ENCODE results near the gene TOM1.

TOM1 gene

DNA sequence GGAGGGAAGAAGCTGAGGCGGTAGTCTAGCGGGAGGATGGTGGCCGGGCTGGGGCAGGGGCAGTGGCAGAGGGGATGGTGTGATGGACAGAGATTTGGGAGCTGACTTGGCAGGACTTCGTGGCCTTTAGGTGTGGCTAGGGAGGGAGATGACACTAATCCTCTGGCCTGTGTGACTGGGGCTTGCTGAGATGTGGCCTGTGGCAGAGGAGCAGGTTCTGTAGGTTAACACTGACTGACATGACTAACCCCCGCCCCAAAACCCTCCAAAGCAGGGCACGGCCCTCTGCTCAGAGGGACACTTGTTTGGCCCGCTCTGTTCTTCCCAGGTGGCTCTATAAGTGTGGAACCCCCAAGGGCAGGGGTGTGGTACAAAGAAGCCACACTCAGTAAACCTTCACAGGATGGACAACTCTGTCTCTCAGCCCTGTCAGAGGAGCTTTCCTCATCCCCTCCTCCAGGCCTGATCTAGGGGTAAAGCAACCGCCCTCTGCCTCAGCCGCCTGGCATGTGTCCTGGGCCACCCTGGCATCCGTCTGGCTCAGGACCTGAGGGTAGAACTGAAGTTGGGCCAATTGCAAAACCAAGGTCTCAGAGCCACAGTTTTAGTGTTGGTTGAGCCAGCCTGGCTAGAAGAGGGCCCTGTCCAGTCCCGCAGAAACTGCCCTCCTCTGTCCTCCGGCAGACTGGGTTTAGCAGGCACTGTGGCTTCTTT lies 15.6 kb downstream of the TOM1 start:
- H3K9me3 ChIP-seq (ENCODE audit: control insufficient read depth, low read length): no peaks in the 10 kb centered on the region
- no peaks in the 10 kb centered on the region for H3K27me3 ChIP-seq (ENCODE audit: control insufficient read depth, insufficient read depth, low read length, poor library complexity, severe bottlenecking)
- H3K4me1 ChIP-seq (ENCODE audit: control insufficient read depth, insufficient read depth, low read length): peaks cover 8% of the 10 kb centered on the region
- no peak overlapping the region for H3K4me3 ChIP-seq (ENCODE audit: insufficient read depth, low read depth, low read length)
- H3K36me3 ChIP-seq (ENCODE audit: control insufficient read depth, insufficient read depth, low read length): peaks cover 6% of the 10 kb centered on the region
- WGBS, 2 experiments: 87 to 89% methylated on average over 12 of the region's 12 CpGs
- H3K27ac ChIP-seq (ENCODE audit: insufficient read depth, low read depth, low read length, poor library complexity, severe bottlenecking): no peak overlapping the region

DNA sequence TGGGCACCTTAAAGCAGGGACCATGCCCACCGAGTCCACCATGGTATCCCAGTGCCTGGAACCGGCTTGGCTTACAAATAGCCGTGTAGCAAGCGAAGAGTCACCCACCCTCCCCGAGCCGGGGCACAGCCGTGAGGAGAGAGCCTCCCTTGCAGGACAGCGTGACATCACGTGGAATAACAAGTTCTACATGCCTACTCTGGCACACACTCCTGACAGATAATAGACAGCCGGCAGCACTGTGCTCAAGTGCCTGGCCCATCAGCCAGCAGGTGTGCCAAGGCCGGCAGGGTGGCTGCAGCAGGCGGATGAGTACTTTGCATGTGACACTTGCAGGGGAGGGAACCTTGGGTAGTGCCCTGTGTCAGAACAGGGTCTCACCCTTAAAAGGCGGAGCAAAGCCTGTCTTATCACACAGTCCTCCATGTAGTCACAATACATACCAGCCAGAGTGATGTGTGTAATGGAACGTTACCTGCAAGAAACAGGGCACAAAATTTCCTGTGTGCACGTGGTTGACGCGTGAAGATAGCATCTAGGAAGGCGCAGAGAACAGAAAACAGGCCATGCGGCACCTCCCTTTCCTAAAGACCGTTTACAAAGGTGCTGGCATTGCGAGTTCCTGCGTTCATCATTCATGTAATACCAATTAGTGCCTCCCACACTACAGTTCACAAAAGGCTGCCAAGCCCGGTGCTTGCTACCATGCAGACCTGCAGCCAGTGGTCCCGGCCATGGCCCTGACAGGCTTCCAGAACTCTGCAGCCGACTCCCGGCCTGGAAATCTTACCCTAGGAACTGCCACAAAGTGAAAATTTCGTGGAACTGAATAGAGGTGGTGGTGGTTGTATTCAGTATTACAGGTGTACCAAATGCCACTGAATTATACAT lies 16.4 kb downstream of the TOM1 start:
- Histone ChIP-seq H3K4me1 (ENCODE audit: control insufficient read depth, insufficient read depth, low read length) (peaks cover 2% of the 10 kb centered on the region), H3K9me3 (ENCODE audit: control insufficient read depth, low read length) (no peaks in the 10 kb centered on the region), H3K4me3 (ENCODE audit: insufficient read depth, low read depth, low read length) (no peak overlapping the region), H3K36me3 (ENCODE audit: control insufficient read depth, insufficient read depth, low read length) (peaks cover 6% of the 10 kb centered on the region), H3K27me3 (ENCODE audit: control insufficient read depth, insufficient read depth, low read length, poor library complexity, severe bottlenecking) (no peaks in the 10 kb centered on the region), H3K27ac (ENCODE audit: insufficient read depth, low read depth, low read length, poor library complexity, severe bottlenecking) (no peak overlapping the region)
- 90 to 91% methylated on average over 27 of the region's 27 CpGs for WGBS, 2 experiments

DNA sequence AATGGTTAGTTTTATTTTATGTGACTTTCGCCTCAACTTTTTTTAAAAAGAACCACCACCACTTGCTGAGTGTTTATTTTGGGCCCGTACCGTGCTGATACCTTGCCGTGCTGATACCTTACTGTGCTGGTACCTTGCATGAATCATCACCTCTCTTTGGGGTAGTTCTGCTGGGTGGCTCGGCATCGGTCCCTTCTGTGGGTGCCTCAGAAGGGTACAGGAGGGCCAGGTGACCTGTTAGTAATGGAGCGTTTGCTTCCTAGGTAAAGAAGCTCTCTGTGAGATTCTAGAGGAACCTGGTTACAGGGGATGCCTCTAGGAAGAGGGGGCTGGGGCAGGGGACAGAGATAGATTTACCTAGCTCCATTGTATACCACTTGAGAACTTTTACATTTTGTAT lies 17.1 kb downstream of the TOM1 start:
- Histone ChIP-seq H3K27me3 (ENCODE audit: control insufficient read depth, insufficient read depth, low read length, poor library complexity, severe bottlenecking) (no peaks in the 10 kb centered on the region), H3K36me3 (ENCODE audit: control insufficient read depth, insufficient read depth, low read length) (peaks cover 6% of the 10 kb centered on the region), H3K4me3 (ENCODE audit: insufficient read depth, low read depth, low read length) (no peak overlapping the region), H3K27ac (ENCODE audit: insufficient read depth, low read depth, low read length, poor library complexity, severe bottlenecking) (no peak overlapping the region), H3K9me3 (ENCODE audit: control insufficient read depth, low read length) (no peaks in the 10 kb centered on the region), H3K4me1 (ENCODE audit: control insufficient read depth, insufficient read depth, low read length) (no peaks in the 10 kb centered on the region)
- 91 to 98% methylated on average over 7 of the region's 7 CpGs for WGBS, 2 experiments

DNA sequence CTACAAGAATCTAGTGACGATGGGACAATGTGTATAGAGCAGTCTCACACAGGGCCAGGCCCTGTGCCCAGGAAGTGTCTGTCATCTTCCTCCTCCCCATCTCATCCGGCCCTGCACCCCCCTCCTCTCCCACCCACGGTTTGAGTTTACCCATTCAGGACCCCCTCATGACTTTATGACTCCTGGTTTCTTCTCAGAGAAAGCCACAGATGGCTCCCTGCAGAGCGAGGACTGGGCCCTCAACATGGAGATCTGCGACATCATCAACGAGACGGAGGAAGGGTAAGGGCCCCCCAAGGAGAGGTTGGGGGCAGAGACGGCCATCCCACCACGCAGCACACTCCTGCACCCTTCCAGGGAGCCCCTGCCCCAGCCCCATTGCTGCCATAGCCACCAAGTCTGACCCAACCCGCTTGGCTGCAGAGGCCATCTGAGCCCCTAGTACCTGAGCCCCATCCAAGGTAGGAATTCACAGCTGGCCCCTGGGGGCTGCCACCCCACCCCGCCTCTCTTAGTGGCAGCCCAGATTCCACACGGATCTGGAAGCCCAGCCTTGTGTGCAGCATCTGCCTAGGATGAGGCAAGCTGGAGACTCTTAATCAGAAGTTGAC lies 18.1 kb downstream of the TOM1 start:
- Histone ChIP-seq H3K4me3 (ENCODE audit: insufficient read depth, low read depth, low read length) (no peak overlapping the region), H3K4me1 (ENCODE audit: control insufficient read depth, insufficient read depth, low read length) (no peaks in the 10 kb centered on the region), H3K27me3 (ENCODE audit: control insufficient read depth, insufficient read depth, low read length, poor library complexity, severe bottlenecking) (no peaks in the 10 kb centered on the region), H3K36me3 (ENCODE audit: control insufficient read depth, insufficient read depth, low read length) (peaks cover 6% of the 10 kb centered on the region), H3K27ac (ENCODE audit: insufficient read depth, low read depth, low read length, poor library complexity, severe bottlenecking) (no peak overlapping the region), H3K9me3 (ENCODE audit: control insufficient read depth, low read length) (no peaks in the 10 kb centered on the region)
- WGBS, 2 experiments: 86 to 88% methylated on average over 12 of the region's 12 CpGs

DNA sequence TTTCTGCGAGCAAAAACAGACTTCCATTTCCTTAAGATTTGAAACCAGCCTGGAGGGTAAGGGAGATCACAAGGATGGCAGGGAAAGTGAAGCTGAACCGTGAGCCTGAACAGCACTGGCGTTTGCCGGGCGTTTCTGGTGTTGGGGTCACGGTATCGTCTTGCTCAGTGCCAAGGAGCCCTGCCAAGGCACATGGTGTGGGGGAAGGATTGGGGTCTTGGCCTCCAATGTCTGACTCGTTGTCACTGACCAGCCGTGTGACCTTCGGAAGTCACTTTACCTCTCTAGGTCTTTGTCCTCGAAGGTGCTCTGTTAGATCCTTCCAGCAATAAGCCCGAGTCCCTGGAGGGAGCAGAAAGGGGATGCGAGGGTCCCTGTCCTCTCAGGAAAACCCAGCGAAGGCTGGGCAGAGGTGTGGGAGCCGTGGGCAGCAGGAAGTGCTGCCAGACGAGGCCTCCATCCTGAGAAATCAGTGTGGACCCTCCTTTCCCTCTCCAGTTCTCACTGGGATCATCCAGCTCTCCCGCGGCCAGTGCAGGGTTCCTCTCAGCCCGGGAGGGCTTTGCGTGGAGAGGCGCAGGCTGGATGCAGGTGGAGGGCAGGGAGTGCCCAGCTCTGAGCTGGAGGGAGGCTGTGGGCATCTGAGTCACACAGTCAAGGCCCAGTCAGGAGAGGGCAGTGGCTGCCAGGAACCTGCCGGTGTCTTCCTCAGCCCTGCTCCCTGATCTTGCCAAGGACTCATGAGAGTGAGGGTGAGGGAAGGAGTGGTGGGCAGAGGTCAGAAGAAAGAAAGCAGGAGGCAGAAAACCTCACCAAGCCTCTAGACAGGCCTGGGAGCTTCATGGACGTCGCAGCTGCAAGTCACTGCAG lies 18.9 kb downstream of the TOM1 start:
- H3K9me3 ChIP-seq (ENCODE audit: control insufficient read depth, low read length): no peaks in the 10 kb centered on the region
- peaks cover 11% of the 10 kb centered on the region for H3K36me3 ChIP-seq (ENCODE audit: control insufficient read depth, insufficient read depth, low read length)
- no peaks in the 10 kb centered on the region for H3K27me3 ChIP-seq (ENCODE audit: control insufficient read depth, insufficient read depth, low read length, poor library complexity, severe bottlenecking)
- 95% methylated on average over 24 of the region's 24 CpGs for WGBS, 2 experiments
- no peak overlapping the region for H3K4me3 ChIP-seq (ENCODE audit: insufficient read depth, low read depth, low read length)
- no peak overlapping the region for H3K27ac ChIP-seq (ENCODE audit: insufficient read depth, low read depth, low read length, poor library complexity, severe bottlenecking)
- H3K4me1 ChIP-seq (ENCODE audit: control insufficient read depth, insufficient read depth, low read length): no peaks in the 10 kb centered on the region

DNA sequence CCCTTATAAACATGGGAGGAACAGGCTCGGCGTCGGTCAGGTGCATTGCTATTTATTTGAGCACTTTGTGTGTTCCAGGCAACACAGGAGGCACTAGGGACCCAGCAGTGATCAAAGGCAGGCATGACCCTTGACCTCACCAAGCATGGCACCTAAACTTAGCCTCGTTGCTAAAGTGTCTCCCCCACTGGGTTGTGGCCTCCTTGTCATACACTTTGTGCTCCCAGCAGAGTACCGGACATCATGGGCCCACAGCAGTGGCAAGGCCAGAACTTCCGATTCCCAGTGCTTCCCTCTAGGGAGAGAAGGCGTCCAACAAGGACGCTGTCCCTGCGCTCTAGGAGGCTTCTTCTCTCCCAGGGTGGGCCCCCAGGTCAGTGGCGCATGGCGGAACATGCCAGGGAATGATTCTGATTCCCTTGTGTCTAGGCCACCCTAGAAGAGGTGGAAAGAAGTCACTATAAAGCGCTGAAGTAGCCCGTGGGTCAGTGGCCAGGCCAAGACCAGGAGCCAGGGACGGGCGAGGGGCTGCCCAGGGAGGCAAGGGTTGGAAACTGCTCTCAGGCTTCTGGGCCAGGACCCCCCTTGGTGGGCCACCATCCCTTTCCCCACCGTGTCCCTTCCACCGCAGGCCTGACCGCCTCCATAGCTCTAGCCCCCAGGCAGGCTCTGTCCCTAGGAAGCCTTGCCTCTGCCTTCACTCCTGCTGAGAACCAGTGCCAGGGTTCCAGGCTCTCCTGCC lies 19.7 kb downstream of the TOM1 start:
- Histone ChIP-seq H3K4me3 (ENCODE audit: insufficient read depth, low read depth, low read length) (no peak overlapping the region), H3K9me3 (ENCODE audit: control insufficient read depth, low read length) (no peaks in the 10 kb centered on the region), H3K36me3 (ENCODE audit: control insufficient read depth, insufficient read depth, low read length) (peaks cover 16% of the 10 kb centered on the region), H3K27ac (ENCODE audit: insufficient read depth, low read depth, low read length, poor library complexity, severe bottlenecking) (no peak overlapping the region), H3K27me3 (ENCODE audit: control insufficient read depth, insufficient read depth, low read length, poor library complexity, severe bottlenecking) (no peaks in the 10 kb centered on the region), H3K4me1 (ENCODE audit: control insufficient read depth, insufficient read depth, low read length) (no peaks in the 10 kb centered on the region)
- WGBS, 2 experiments: 90 to 91% methylated on average over 18 of the region's 18 CpGs

DNA sequence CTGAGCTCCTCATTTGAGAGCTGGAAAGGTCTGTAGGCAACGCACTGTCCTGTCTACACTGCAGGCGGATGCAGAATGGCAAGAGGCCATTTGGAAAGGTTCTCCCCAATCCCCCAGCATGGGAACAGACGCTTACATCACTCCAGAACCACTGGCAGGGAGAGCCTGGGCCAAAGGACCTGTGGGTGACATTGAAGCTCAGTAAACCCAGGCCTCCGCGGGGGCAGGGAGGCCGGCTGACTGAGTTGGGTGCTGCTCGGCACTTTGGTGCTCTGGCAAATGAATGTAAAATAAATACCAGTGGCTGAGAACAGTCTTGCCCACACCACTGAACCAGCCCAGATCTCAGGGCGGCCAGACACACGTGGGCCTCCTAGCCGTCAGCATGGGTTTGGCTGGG lies 22.4 kb downstream of the TOM1 start:
- Histone ChIP-seq H3K9me3 (ENCODE audit: control insufficient read depth, low read length) (no peaks in the 10 kb centered on the region), H3K27ac (ENCODE audit: insufficient read depth, low read depth, low read length, poor library complexity, severe bottlenecking) (no peak overlapping the region), H3K4me3 (ENCODE audit: insufficient read depth, low read depth, low read length) (no peak overlapping the region), H3K27me3 (ENCODE audit: control insufficient read depth, insufficient read depth, low read length, poor library complexity, severe bottlenecking) (no peaks in the 10 kb centered on the region), H3K36me3 (ENCODE audit: control insufficient read depth, insufficient read depth, low read length) (peaks cover 16% of the 10 kb centered on the region), H3K4me1 (ENCODE audit: control insufficient read depth, insufficient read depth, low read length) (no peaks in the 10 kb centered on the region)
- 94 to 95% methylated on average over 9 to 10 of the region's 10 CpGs for WGBS, 2 experiments

DNA sequence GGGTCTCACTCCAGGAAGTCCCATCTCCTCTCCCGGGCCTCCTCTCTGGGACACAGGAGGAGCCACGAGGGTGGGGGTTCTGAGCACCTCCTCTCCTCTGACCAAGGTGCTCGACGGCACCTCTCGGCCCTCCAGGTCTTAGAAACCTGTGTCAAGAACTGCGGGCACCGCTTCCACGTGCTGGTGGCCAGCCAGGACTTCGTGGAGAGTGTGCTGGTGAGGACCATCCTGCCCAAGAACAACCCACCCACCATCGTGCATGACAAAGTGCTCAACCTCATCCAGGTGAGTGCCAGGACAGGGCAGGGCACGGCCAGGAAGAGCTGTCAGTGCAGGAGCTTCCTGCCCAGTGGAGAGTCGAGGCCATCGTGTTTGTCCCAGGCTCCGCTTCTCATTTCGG lies 23.2 kb downstream of the TOM1 start:
- H3K27ac ChIP-seq (ENCODE audit: insufficient read depth, low read depth, low read length, poor library complexity, severe bottlenecking): no peak overlapping the region
- no peaks in the 10 kb centered on the region for H3K9me3 ChIP-seq (ENCODE audit: control insufficient read depth, low read length)
- WGBS, 2 experiments: 93 to 96% methylated on average over 15 of the region's 15 CpGs
- peaks cover 19% of the 10 kb centered on the region for H3K36me3 ChIP-seq (ENCODE audit: control insufficient read depth, insufficient read depth, low read length)
- no peaks in the 10 kb centered on the region for H3K4me1 ChIP-seq (ENCODE audit: control insufficient read depth, insufficient read depth, low read length)
- no peak overlapping the region for H3K4me3 ChIP-seq (ENCODE audit: insufficient read depth, low read depth, low read length)
- H3K27me3 ChIP-seq (ENCODE audit: control insufficient read depth, insufficient read depth, low read length, poor library complexity, severe bottlenecking): no peaks in the 10 kb centered on the region

DNA sequence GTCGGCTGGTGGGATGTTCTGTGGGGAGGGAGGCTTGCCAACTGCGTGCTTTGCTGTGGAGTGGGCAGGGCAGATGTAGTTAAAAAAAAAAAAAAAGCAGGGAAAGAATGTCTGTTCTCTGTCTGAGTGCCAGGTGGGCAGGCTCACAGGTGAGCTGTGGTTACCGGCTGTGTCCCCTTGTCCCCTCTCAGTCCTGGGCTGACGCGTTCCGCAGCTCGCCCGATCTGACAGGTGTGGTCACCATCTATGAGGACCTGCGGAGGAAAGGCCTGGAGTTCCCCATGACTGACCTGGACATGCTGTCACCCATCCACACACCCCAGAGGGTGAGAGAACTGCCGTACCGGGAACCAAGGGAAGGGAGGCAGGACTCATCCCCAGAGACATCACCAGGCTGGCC lies 23.6 kb downstream of the TOM1 start:
- no peak overlapping the region for H3K27ac ChIP-seq (ENCODE audit: insufficient read depth, low read depth, low read length, poor library complexity, severe bottlenecking)
- H3K9me3 ChIP-seq (ENCODE audit: control insufficient read depth, low read length): no peaks in the 10 kb centered on the region
- no peaks in the 10 kb centered on the region for H3K4me1 ChIP-seq (ENCODE audit: control insufficient read depth, insufficient read depth, low read length)
- no peaks in the 10 kb centered on the region for H3K27me3 ChIP-seq (ENCODE audit: control insufficient read depth, insufficient read depth, low read length, poor library complexity, severe bottlenecking)
- H3K4me3 ChIP-seq (ENCODE audit: insufficient read depth, low read depth, low read length): no peak overlapping the region
- H3K36me3 ChIP-seq (ENCODE audit: control insufficient read depth, insufficient read depth, low read length): peaks cover 22% of the 10 kb centered on the region
- 93 to 96% methylated on average over 11 of the region's 11 CpGs for WGBS, 2 experiments
